B cell (primary cell): Measurements from ENCODE around the gene BRD4. TPM values are rescaled to one million over a fixed set of nuclear protein-coding genes. Genes with fewer than 3 reads are reported as not detected.

Experiments used
- ATAC-seq: fragments of 200-7000 bp; cut with Tn5 transposase; one replicate; pipeline ENCODE4 v1.10.0; 2021; ENCODE audit warnings: low read depth, mild to moderate bottlenecking, moderate number of reproducible peaks, moderate library complexity
- CTCF ChIA-PET: fragments of 350-600 bp; sonication (Branson Sonifier 250); formaldehyde crosslinking; loops from one replicate; lab custom pipeline; 2021; ENCODE audit warnings: antibody characterized with exemption, inconsistent platforms; lab: Charles Lee
- POLR2A ChIA-PET: fragments of 350-600 bp; sonication (Branson Sonifier 250); formaldehyde crosslinking; loops from one replicate; lab custom pipeline; 2021; ENCODE audit warnings: antibody characterized with exemption; lab: Charles Lee
- DNase-seq: peaks from one replicate; pipeline ENCODE4 v3.0.0; 2013
- H2AFZ ChIP-seq: 2 replicates; pipeline ENCODE4 v1.6.1; 2012; ENCODE audit warnings: mild to moderate bottlenecking, low read depth, low read length; ENCODE audit not compliant: insufficient read depth, poor library complexity, severe bottlenecking
- H3K27ac ChIP-seq, 2 donors: 1 replicate in 1 of 2; 2 replicates in 1 of 2; pipeline ENCODE4 v1.5.1; 2012 to 2013; ENCODE audit warnings: low read length in 2 of 2, mild to moderate bottlenecking in 2 of 2, moderate library complexity in 1 of 2
- H3K27me3 ChIP-seq, 4 experiments: fragments of 200-600 bp in 1 of 4; sonication (generic) in 1 of 4; replicated peaks in 1 of 4; 1 replicate in 2 of 4; 2 replicates in 2 of 4; pipeline versions ENCODE4 v1.6.1 to v1.7.0; 2013 to 2016; ENCODE audit warnings: low read length in 3 of 4, mild to moderate bottlenecking in 2 of 4, mixed read lengths in 1 of 4, moderate library complexity in 1 of 4; ENCODE audit not compliant: insufficient read depth in 4 of 4, control insufficient read depth in 3 of 4; ENCODE audit errors: control extremely low read depth in 1 of 4
- H3K36me3 ChIP-seq, 2 experiments: replicated peaks in 1 of 2; 1 replicate in 1 of 2; 2 replicates in 1 of 2; pipeline versions ENCODE4 v1.6.1 to v1.7.1; 2013; ENCODE audit warnings: low read length in 1 of 2; ENCODE audit not compliant: insufficient read depth in 2 of 2, control insufficient read depth in 1 of 2; ENCODE audit errors: control extremely low read depth in 1 of 2, extremely low read depth in 1 of 2
- H3K4me1 ChIP-seq, 2 donors: fragments of 200-600 bp in 1 of 2; sonication (generic) in 1 of 2; 1 replicate in 1 of 2; 2 replicates in 1 of 2; pipeline versions ENCODE4 v1.5.1 to v1.6.1; 2013 to 2017; ENCODE audit warnings: low read length in 2 of 2; ENCODE audit not compliant: control insufficient read depth in 2 of 2, insufficient read depth in 2 of 2
- H3K4me2 ChIP-seq: replicated peaks from 2 replicates; pipeline ENCODE3; 2012; ENCODE audit warnings: mild to moderate bottlenecking, low read depth, low read length; ENCODE audit not compliant: poor library complexity, severe bottlenecking
- H3K4me3 ChIP-seq, 5 experiments: fragments of 200-600 bp in 1 of 5; sonication (generic) in 1 of 5; 1 replicate in 3 of 5; 2 replicates in 2 of 5; pipeline versions ENCODE4 v1.5.1 to v1.7.0; 2011 to 2016; ENCODE audit warnings: low read length in 4 of 5, mild to moderate bottlenecking in 4 of 5, low read depth in 2 of 5, control low read depth in 1 of 5, moderate library complexity in 1 of 5; ENCODE audit not compliant: insufficient read depth in 1 of 5; ENCODE audit errors: control extremely low read depth in 1 of 5, extremely low read depth in 1 of 5
- H3K79me2 ChIP-seq: fragments of 200-600 bp; sonication (generic); one replicate; pipeline ENCODE4 v1.6.0; 2016; ENCODE audit warnings: low read length; ENCODE audit not compliant: control insufficient read depth, insufficient read depth
- H3K9ac ChIP-seq: fragments of 200-600 bp; sonication (generic); 2 replicates; pipeline ENCODE4 v1.6.1; 2017; ENCODE audit warnings: mild to moderate bottlenecking, low read length, moderate library complexity
- H3K9me3 ChIP-seq, 3 donors: one replicate each; pipeline versions ENCODE4 v1.6.1 to v1.7.1; 2013; ENCODE audit warnings: low read length in 2 of 3; ENCODE audit not compliant: control insufficient read depth in 2 of 3, insufficient read depth in 1 of 3; ENCODE audit errors: control extremely low read depth in 1 of 3
- H4K20me1 ChIP-seq: 2 replicates; pipeline ENCODE4 v1.6.0; 2012; ENCODE audit warnings: mild to moderate bottlenecking, low read length; ENCODE audit not compliant: insufficient read depth, control insufficient read depth, poor library complexity, severe bottlenecking
- H3K27ac Mint-ChIP-seq: one replicate; pipeline ENCODE4 v1.8.0; 2021; ENCODE audit warnings: mixed read lengths
- H3K27me3 Mint-ChIP-seq: one replicate; pipeline ENCODE4 v1.8.0; 2021; ENCODE audit warnings: mixed read lengths
- H3K4me1 Mint-ChIP-seq: one replicate; pipeline ENCODE4 v1.8.0; 2021; ENCODE audit warnings: mixed read lengths
- H3K4me3 Mint-ChIP-seq: one replicate; pipeline ENCODE4 v1.8.0; 2021; ENCODE audit warnings: mixed read lengths
- H3K9me3 Mint-ChIP-seq: one replicate; pipeline ENCODE4 v1.8.0; 2022; ENCODE audit warnings: mixed read lengths; ENCODE audit not compliant: insufficient read depth
- EZH2 ChIP-seq: IDR thresholded peaks from 2 replicates; pipeline ENCODE4 v1.6.1; 2012; ENCODE audit warnings: borderline replicate concordance, low read depth, mild to moderate bottlenecking, moderate library complexity, low read length; ENCODE audit not compliant: insufficient read depth, poor library complexity, severe bottlenecking
- WGBS: methylation state at CpG from one replicate; pipeline ENCODE4 v1.1.5; 2013; ENCODE audit warnings: missing lambda C conversion rate; ENCODE audit not compliant: insufficient coverage; 5-methylcytosine and 5-hydroxymethylcytosine counted together
- intact Hi-C: fragments of 100-400 bp; cut with micrococcal nuclease; formaldehyde crosslinking; loops from one replicate; pipeline ENCODE4 v1.10.0; 2022
- polyA plus RNA-seq: library from polyadenylated mRNA; depleted of rRNA; stranded (reverse); fragments of >200 nt; gene quantifications from 2 replicates; pipeline ENCODE4 v1.2.3, GENCODE V29; 2012
- total RNA-seq, 2 donors: library from RNA; stranded (reverse); fragments of 120-200 nt in 1 of 2; gene quantifications; 1 replicate in 1 of 2; 2 replicates in 1 of 2; pipeline versions ENCODE4 v1.2.3 to v1.2.4, GENCODE V29; 2013 to 2022
- TF ChIP-seq, protein P1 (sequence below): fragments of 200-600 bp; IDR thresholded peaks from one replicate; pipeline ENCODE4 v1.8.0; 2022; ENCODE audit warnings: antibody characterized with exemption, mild to moderate bottlenecking

The BRD4 gene
- total and polyA plus RNA-seq, 2 donors (not counting 1 experiment from before 2014, with no cell fraction given), result 30.7 to 209 TPM

- no peaks in the 10 kb centered on the region for H3K9me3 Mint-ChIP-seq
- H3K27ac ChIP-seq, result no peak overlapping the region
- intact Hi-C loops, result no loop called here
- no peak overlapping the region for H3K4me3 ChIP-seq
- H3K4me1 ChIP-seq, result peaks cover 7 to 18% of the 10 kb centered on the region in 2 donors
- DNase-seq (no peak), ATAC-seq (no peak)
- TF ChIP-seq EZH2, result no peak
- TF ChIP-seq, protein P1, sequence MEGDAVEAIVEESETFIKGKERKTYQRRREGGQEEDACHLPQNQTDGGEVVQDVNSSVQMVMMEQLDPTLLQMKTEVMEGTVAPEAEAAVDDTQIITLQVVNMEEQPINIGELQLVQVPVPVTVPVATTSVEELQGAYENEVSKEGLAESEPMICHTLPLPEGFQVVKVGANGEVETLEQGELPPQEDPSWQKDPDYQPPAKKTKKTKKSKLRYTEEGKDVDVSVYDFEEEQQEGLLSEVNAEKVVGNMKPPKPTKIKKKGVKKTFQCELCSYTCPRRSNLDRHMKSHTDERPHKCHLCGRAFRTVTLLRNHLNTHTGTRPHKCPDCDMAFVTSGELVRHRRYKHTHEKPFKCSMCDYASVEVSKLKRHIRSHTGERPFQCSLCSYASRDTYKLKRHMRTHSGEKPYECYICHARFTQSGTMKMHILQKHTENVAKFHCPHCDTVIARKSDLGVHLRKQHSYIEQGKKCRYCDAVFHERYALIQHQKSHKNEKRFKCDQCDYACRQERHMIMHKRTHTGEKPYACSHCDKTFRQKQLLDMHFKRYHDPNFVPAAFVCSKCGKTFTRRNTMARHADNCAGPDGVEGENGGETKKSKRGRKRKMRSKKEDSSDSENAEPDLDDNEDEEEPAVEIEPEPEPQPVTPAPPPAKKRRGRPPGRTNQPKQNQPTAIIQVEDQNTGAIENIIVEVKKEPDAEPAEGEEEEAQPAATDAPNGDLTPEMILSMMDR, result no peak
- H3K27ac Mint-ChIP-seq, result no peak overlapping the region
- H4K20me1 ChIP-seq, result peaks cover 97% of the 10 kb centered on the region
- peaks cover 88% of the 10 kb centered on the region for H3K79me2 ChIP-seq
- H3K36me3 ChIP-seq, result peaks cover 6 to 96% of the 10 kb centered on the region in 2 experiments
- no peak overlapping the region for H3K9ac ChIP-seq
- H3K4me2 ChIP-seq, result no peak overlapping the region
- ChIA-PET CTCF (no interaction called here), POLR2A (no interaction called here)
- no peak overlapping the region for H3K4me3 Mint-ChIP-seq
- 92% methylated on average over 5 of the region's 6 CpGs for whole genome bisulfite sequencing
- H3K27me3 Mint-ChIP-seq, result no peaks in the 10 kb centered on the region
- H3K9me3 ChIP-seq, result no peaks in the 10 kb centered on the region
- no peaks in the 10 kb centered on the region for H3K27me3 ChIP-seq
- peaks cover 18% of the 10 kb centered on the region for H3K4me1 Mint-ChIP-seq
- no peak overlapping the region for H2AFZ ChIP-seq
These were observed 74.6 kb downstream of the BRD4 start for GRCh38 chr19:15257782-15258181.

DNA sequence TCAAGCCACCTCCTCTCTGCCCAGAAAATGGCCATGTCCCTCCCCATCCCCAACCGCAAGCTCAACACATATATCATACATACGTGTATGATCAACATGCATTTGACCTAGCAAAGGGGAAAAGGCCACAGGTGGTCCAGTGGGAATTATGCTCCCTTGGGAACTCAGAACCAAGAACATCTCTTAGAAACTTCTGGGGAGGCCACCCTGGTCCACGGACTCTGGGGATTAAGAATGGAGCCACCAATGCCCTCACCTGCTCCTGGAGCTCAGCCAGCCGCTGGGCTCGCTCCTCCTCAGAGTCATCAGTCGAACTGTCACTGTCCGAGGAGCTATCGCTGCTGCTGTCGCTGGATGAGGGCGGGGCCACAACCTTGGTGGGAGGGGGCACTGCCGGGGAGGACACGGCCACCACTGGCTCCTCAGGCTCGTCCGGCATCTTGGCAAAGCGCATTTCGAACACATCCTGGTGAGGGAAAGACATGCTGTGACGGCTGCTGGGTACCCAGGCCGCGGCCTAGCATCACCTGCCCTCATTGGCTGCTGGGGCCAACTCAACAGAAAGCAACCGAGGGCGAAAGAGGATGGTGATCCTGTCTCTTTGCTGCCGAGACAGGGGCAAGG is 75.5 kb downstream of the BRD4 start:
- peaks cover 7 to 18% of the 10 kb centered on the region in 2 donors for H3K4me1 ChIP-seq
- WGBS, result 97% methylated on average over 22 of the region's 22 CpGs
- no peak overlapping the region for H3K4me3 ChIP-seq
- H3K9me3 Mint-ChIP-seq, result no peaks in the 10 kb centered on the region
- H3K79me2 ChIP-seq, result peaks cover 93% of the 10 kb centered on the region
- H4K20me1 ChIP-seq, result peaks cover 98% of the 10 kb centered on the region
- TF ChIP-seq EZH2, result no peak
- TF ChIP-seq, protein P1, result no peak
- ChIA-PET CTCF (no interaction called here), POLR2A (no interaction called here)
- no peaks in the 10 kb centered on the region for H3K9me3 ChIP-seq
- DNase-seq, result no peak
- H2AFZ ChIP-seq, result no peak overlapping the region
- no peak overlapping the region for H3K27ac Mint-ChIP-seq
- no peaks in the 10 kb centered on the region for H3K27me3 ChIP-seq
- ATAC-seq, result no peak
- H3K4me3 Mint-ChIP-seq, result no peak overlapping the region
- no peak overlapping the region for H3K27ac ChIP-seq
- no peak overlapping the region for H3K9ac ChIP-seq
- H3K4me1 Mint-ChIP-seq, result peaks cover 26% of the 10 kb centered on the region
- H3K4me2 ChIP-seq, result no peak overlapping the region
- intact Hi-C loops, result no loop called here
- H3K27me3 Mint-ChIP-seq, result no peaks in the 10 kb centered on the region
- H3K36me3 ChIP-seq, result peaks cover 6 to 97% of the 10 kb centered on the region in 2 experiments
